Uterus (tissue), 4 donors: ENCODE measurements around the gene SEPTIN14. TPM values are rescaled to one million over a fixed set of nuclear protein-coding genes. Genes with fewer than 3 reads are reported as not detected.
"Not testable (repeated sequence)": the region's sequence is repeated elsewhere in the genome, so short reads cannot be mapped to it uniquely, and the experiment has no call there.

Experiments used
- DNase-seq, 2 donors: peaks; one replicate each; pipeline ENCODE4 v3.0.0-alpha.2; 2019 to 2020
- H3K27ac ChIP-seq, 2 donors: fragments of 200-600 bp; sonication (generic); 1 replicate in 1 of 2; 2 replicates in 1 of 2; pipeline ENCODE4 v1.5.1; 2016 to 2018
- H3K27me3 ChIP-seq, 2 donors: fragments of 200-600 bp; sonication (generic); one replicate each; pipeline ENCODE4 v1.5.1; 2018 to 2019; ENCODE audit warnings: control low read depth in 1 of 2
- H3K36me3 ChIP-seq, 2 donors: fragments of 200-600 bp; sonication (generic); one replicate each; pipeline ENCODE4 v1.5.1; 2019; ENCODE audit warnings: control low read depth in 1 of 2
- H3K4me1 ChIP-seq, 2 donors: fragments of 200-600 bp; sonication (generic); one replicate each; pipeline ENCODE4 v1.5.1; 2018 to 2019; ENCODE audit warnings: control low read depth in 1 of 2
- H3K4me3 ChIP-seq, 2 donors: fragments of 200-600 bp; sonication (generic); 1 replicate in 1 of 2; 2 replicates in 1 of 2; pipeline ENCODE4 v1.5.1; 2018 to 2019; ENCODE audit warnings: mild to moderate bottlenecking in 1 of 2
- H3K9me3 ChIP-seq, 2 donors: fragments of 200-600 bp; sonication (generic); one replicate each; pipeline ENCODE4 v1.5.1; 2019; ENCODE audit warnings: control low read depth in 1 of 2
- POLR2A ChIP-seq, 2 donors: fragments of 450-650 bp; IDR thresholded peaks; one replicate each; pipeline ENCODE4 v1.6.1; 2016; ENCODE audit warnings: antibody characterized with exemption in 2 of 2, mild to moderate bottlenecking in 1 of 2, moderate library complexity in 1 of 2
- intact Hi-C: fragments of 100-400 bp; cut with DNase I; formaldehyde crosslinking; loops from one replicate; pipeline ENCODE4 v1.15.1; 2023; ENCODE audit warnings: low total_unique reads
- total RNA-seq, 4 donors: library from RNA; depleted of rRNA in 3 of 4; stranded (reverse); fragments of >200 nt in 3 of 4; gene quantifications; one replicate each; pipeline versions ENCODE4 v1.1.0 to v1.2.4, GENCODE V29; 2014 to 2023
- TF ChIP-seq, protein P1 (sequence below), 4 experiments: fragments of 200-600 bp in 2 of 4; fragments of 450-650 bp in 2 of 4; sonication (generic) in 2 of 4; IDR thresholded peaks; one replicate each; pipeline ENCODE4 v1.5.1; 2016 to 2019; ENCODE audit warnings: antibody characterized with exemption in 4 of 4, mild to moderate bottlenecking in 2 of 4, moderate library complexity in 1 of 4
- donor health status: DM: yes; HTN: yes; CAD: no.

The SEPTIN14 gene
- total RNA-seq = not detected

DNA sequence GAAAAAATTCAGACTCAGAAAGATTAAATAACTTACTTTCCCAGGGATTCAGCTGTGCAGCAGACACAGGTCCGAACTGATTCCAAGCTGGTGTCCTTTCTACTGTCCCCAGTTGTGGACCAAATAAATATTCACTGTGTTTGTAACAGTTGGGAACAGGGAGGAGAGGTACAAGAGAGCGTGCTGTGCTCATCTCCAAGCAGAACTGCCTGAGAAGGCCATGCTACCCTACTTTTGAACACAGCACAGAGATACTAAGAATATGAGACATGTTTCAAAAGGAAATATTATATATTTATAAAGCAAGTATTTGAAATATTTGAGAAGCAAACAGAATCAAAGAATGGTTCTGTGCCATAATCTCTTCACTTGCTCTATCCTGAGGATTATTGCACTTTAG is at the start of gene SEPTIN14:
SEPTIN14 (minus strand) TSS at position 101 of the 400 bp plus-strand sequence. CDS start 756 bp downstream, outside the sequence.
- H3K27ac ChIP-seq, intact Hi-C loops, H3K36me3 ChIP-seq, H3K4me3 ChIP-seq, H3K4me1 ChIP-seq, H3K27me3 ChIP-seq, DNase-seq, H3K9me3 ChIP-seq: not testable (repeated sequence)

DNA sequence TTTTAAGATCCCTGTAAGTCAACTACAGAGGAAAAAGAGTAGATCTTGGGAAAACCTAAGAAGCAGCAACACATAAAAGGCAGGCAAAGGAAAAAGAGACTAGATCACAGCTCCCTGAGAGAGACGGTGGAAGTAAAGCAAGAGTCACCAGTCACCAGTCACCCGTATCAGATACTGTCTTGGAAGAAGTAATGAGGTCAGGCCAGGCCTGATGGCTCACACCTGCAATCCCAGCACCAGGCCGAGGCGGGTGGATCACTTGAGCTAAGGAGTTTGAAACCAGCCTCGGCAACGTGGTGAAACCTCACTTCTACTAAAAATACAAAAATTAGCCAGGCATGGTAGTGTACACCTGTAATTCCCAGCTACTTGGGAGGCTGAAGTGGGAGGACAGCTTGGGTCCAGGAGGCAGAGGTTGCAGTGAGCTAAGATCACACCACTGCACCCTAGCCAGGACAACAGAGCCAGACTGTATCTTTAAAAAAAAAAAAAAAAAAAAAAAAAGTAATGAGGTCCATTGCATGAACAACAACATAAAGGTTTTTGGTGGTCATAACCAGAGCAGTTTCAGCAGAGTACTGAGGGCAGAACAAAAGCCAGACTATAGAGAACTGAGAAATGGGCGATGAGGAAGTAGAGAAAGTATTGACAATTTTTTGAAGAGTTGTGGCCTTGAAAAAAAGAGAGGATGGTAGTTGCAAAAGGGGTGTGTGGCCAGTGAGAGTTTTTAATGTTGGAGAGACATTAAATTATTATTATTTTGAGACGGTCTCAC is 41.6 kb upstream of the SEPTIN14 start:
- no peak overlapping the region for H3K4me3 ChIP-seq
- H3K27ac ChIP-seq = no peak overlapping the region
- TF ChIP-seq POLR2A (IDR thresholded peaks at IDR 0.05) = no peak
- TF ChIP-seq, protein P1, sequence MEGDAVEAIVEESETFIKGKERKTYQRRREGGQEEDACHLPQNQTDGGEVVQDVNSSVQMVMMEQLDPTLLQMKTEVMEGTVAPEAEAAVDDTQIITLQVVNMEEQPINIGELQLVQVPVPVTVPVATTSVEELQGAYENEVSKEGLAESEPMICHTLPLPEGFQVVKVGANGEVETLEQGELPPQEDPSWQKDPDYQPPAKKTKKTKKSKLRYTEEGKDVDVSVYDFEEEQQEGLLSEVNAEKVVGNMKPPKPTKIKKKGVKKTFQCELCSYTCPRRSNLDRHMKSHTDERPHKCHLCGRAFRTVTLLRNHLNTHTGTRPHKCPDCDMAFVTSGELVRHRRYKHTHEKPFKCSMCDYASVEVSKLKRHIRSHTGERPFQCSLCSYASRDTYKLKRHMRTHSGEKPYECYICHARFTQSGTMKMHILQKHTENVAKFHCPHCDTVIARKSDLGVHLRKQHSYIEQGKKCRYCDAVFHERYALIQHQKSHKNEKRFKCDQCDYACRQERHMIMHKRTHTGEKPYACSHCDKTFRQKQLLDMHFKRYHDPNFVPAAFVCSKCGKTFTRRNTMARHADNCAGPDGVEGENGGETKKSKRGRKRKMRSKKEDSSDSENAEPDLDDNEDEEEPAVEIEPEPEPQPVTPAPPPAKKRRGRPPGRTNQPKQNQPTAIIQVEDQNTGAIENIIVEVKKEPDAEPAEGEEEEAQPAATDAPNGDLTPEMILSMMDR (IDR thresholded peaks at IDR 0.05) = no peak
- intact Hi-C loops = no loop called here
- H3K27me3 ChIP-seq = no peaks in the 10 kb centered on the region
- no peak for DNase-seq
- no peaks in the 10 kb centered on the region for H3K36me3 ChIP-seq
- no peaks in the 10 kb centered on the region for H3K9me3 ChIP-seq
- no peaks in the 10 kb centered on the region for H3K4me1 ChIP-seq

DNA sequence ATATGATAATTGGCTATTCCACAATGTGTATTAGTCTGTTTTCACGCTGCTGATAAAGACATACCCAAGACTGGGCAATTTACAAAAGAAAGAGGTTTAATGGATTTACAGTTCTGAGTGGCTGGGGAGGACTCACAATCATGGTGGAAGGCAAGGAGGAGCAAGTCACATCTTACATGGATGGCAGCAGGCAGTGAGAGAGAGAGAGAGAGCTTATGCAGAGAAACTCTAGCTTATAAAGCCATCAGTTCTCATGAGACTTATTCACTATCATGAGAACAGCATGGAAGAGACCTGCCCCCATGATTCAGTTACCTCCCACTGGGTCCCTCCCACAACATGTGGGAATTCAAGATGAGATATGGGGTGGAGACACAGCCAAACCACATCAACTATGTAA is 38.5 kb upstream of the SEPTIN14 start:
- H3K36me3 ChIP-seq, H3K4me3 ChIP-seq, H3K27me3 ChIP-seq, intact Hi-C loops, H3K9me3 ChIP-seq, H3K27ac ChIP-seq, H3K4me1 ChIP-seq, DNase-seq: not testable (repeated sequence)

DNA sequence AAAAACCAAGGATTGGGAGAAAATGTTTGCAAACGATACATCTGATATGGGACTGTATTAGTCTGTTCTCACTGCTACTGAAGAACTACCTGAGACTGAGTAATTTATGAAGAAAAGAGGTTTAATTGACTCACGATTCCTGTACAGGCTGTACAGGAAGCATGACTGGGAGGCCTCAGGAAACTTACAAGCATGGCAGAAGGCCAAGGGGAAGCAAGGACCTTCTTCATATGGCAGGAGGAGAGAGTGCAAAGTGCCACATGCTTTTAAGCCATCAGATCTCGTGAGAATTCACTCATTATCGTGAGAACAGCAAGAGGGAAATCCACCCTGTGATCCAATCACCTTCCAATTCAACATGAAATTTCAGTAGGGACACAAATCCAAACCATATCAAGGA is 35.7 kb upstream of the SEPTIN14 start:
- Histone ChIP-seq H3K27me3 (no peaks in the 10 kb centered on the region), H3K4me1 (no peaks in the 10 kb centered on the region), H3K9me3 (no peaks in the 10 kb centered on the region), H3K27ac (no peak overlapping the region), H3K4me3 (no peak overlapping the region), H3K36me3 (no peaks in the 10 kb centered on the region)
- no peak for TF ChIP-seq POLR2A (IDR thresholded peaks at IDR 0.05)
- TF ChIP-seq, protein P1 (IDR thresholded peaks at IDR 0.05) = no peak
- intact Hi-C loops = no loop called here
- DNase-seq = no peak

DNA sequence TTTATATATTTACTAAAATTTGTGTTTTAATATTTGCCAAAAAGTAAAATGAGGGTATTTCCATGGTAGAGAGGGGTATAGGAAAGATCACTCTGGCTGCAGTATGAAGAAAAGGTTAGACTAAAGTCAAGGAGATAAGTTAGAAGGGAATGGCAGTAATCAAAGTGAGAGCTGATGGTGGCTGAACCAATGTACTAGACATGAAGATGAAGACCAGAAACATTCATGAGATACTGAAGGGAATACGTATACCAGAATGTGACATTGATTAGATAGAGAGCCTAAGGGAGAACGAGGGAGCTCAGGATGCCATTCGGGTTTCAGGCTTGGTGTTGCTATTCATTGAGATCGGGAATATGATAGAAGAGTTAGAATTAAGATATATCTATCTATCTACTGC is 32.5 kb upstream of the SEPTIN14 start:
- H3K27me3 ChIP-seq = no peaks in the 10 kb centered on the region
- no peak for DNase-seq
- H3K9me3 ChIP-seq = no peaks in the 10 kb centered on the region
- no peak overlapping the region for H3K27ac ChIP-seq
- no peak overlapping the region for H3K4me3 ChIP-seq
- TF ChIP-seq, protein P1 (IDR thresholded peaks at IDR 0.05) = no peak
- no peak for TF ChIP-seq POLR2A (IDR thresholded peaks at IDR 0.05)
- no peaks in the 10 kb centered on the region for H3K36me3 ChIP-seq
- H3K4me1 ChIP-seq = no peaks in the 10 kb centered on the region
- intact Hi-C loops = no loop called here

DNA sequence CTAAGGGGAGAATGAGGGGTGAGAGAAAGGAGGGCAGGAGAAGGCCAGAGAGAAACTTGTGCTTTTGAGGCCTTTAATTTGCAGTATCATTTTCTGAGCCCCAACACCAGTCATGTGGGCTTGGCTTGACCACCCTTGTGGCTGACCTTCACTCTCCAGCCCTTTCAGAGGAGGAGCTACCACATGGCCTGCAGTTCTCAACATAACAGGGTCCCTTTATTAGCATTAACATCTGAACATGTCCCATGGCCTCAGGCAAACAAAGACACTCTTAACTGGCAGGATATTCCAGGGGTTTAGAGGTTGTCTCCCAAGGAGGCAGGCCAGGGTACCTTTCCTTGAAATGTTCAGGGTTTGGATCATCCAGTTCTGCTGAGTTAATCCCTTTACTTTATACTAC is 31.4 kb upstream of the SEPTIN14 start:
- intact Hi-C loops = no loop called here
- Histone ChIP-seq H3K27ac (no peak overlapping the region), H3K9me3 (no peaks in the 10 kb centered on the region), H3K36me3 (no peaks in the 10 kb centered on the region), H3K4me1 (no peaks in the 10 kb centered on the region), H3K4me3 (no peak overlapping the region), H3K27me3 (no peaks in the 10 kb centered on the region)
- no peak for TF ChIP-seq POLR2A (IDR thresholded peaks at IDR 0.05)
- TF ChIP-seq, protein P1 (IDR thresholded peaks at IDR 0.05) = no peak
- no peak for DNase-seq

DNA sequence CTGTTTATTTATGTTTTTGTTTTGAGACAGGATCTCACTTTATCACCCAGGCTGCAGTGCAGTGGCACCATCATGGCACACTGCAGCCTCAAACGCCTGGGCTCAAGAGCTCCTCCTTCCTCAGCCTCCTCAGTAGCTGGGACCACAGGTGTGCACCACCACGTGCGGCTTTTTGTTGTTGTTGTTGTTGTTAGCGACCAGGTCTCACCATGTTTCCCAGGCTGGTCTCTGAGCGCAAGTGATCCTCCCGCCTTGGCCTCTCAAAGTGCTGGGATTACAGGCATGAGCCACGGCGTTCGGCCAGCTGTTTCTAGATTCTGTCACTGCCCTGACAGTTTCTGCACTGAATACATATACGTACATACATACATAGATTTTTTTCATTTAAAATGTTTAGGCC is 25.8 kb upstream of the SEPTIN14 start:
- Histone ChIP-seq H3K27ac (peak overlapping the region in 1 of 2 donors; percentile 74), H3K4me3 (peak overlapping the region; percentile 39 to 44)
- intact Hi-C loops, H3K4me1 ChIP-seq, DNase-seq, H3K36me3 ChIP-seq, H3K27me3 ChIP-seq, H3K9me3 ChIP-seq: not testable (repeated sequence)
